ENCODE measurements around the gene MINDY2. TPM values are rescaled to one million over a fixed set of nuclear protein-coding genes. Genes with fewer than 3 reads are reported as not detected.
"Not testable (repeated sequence)": the region's sequence is repeated elsewhere in the genome, so short reads cannot be mapped to it uniquely, and the experiment has no call there.

Gene MINDY2
- total and polyA plus RNA-seq, 10 of the 15 experiments (the other 5 are each of a cell fraction or from before 2014, with no cell fraction given): 0.73 to 9.4 (median 3.3) TPM

DNA sequence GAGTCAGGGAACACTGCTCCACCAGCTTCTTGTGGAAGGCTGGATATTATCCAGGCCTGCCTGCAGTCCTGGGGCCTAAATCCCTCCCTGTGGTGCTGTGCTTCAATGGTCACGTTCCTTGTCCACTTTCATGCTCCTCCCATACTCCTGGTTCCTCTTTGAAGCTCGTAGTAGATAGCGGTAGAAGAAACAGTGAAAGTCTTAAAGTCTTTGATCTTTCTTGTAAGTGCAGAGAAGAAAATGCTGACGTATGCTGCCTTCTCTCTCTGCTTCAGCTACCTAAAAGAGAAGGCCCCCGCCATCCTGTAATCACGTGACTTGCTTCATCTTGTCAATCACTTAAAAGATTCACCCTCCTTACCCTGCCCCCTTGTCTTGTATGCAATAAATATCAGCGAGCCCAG, 2.5 kb upstream of the MINDY2 start:
- 92% methylated on average over 7 of the region's 7 CpGs for WGBS (ENCODE audit: insufficient coverage, insufficient replicate concordance, low lambda C conversion rate, missing lambda C conversion rate)

DNA sequence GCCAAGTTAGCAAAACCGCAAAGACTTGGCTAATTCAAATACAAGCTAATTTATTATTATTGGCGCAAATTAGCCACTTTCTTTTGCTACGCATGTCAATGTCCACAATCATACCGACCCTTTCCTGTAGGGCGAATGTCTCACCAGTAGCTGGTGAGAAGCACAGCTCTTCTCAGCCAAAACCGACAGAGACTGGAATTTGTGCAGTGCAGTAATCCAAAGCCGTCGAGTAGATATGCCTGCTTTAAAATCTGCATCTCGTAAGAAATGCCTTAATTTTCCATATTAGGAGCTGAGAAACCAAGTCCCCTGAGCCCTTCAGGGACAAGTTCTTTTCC, 614 bp upstream of the MINDY2 start:
- ATAC-seq: peak; percentile 54
- peaks cover 19% of the 10 kb centered on the region for H3K79me2 ChIP-seq (ENCODE audit: control insufficient read depth, insufficient read depth, low read length)
- TF ChIP-seq TCF7 (IDR thresholded peaks at IDR 0.05; ENCODE audit: borderline replicate concordance) (peak; percentile 12; the same call in 1 of the 2 replicates), POU2F2 (IDR thresholded peaks at IDR 0.05; ENCODE audit: borderline replicate concordance, low read depth, low read length) (no peak), YY1 (IDR thresholded peaks at IDR 0.05; ENCODE audit: low read depth, low read length) (peak; percentile 8; the same call in 1 of the 2 replicates), CBFB (IDR thresholded peaks at IDR 0.05; ENCODE audit: low read depth) (peak; percentile 3; the same call in 1 of the 2 replicates), BACH1 (IDR thresholded peaks at IDR 0.05; ENCODE audit: borderline replicate concordance) (no peak), MTA2 (IDR thresholded peaks at IDR 0.05; ENCODE audit: low read depth) (peak; percentile 28; the same call in 1 of the 2 replicates), GABPA (IDR thresholded peaks at IDR 0.05; ENCODE audit: low read depth) (no peak), TCF3 (IDR thresholded peaks at IDR 0.05; ENCODE audit: borderline replicate concordance, insufficient read depth, low read depth, low read length) (no peak)
- TF ChIP-seq, protein P1, sequence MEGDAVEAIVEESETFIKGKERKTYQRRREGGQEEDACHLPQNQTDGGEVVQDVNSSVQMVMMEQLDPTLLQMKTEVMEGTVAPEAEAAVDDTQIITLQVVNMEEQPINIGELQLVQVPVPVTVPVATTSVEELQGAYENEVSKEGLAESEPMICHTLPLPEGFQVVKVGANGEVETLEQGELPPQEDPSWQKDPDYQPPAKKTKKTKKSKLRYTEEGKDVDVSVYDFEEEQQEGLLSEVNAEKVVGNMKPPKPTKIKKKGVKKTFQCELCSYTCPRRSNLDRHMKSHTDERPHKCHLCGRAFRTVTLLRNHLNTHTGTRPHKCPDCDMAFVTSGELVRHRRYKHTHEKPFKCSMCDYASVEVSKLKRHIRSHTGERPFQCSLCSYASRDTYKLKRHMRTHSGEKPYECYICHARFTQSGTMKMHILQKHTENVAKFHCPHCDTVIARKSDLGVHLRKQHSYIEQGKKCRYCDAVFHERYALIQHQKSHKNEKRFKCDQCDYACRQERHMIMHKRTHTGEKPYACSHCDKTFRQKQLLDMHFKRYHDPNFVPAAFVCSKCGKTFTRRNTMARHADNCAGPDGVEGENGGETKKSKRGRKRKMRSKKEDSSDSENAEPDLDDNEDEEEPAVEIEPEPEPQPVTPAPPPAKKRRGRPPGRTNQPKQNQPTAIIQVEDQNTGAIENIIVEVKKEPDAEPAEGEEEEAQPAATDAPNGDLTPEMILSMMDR (IDR thresholded peaks at IDR 0.05 in 2 of 3, conservative IDR thresholded peaks at IDR 0.05 in 1 of 3; ENCODE audit: control insufficient read depth in 2 of 3, extremely low read depth in 1 of 3, insufficient read depth in 1 of 3, low read depth in 3 of 3, low read length in 3 of 3): peak in 1 of 3 experiments; percentile 26; a peak in 2 of 6 replicates
- H3K4me3 ChIP-seq: peak overlapping the region; percentile 67
- ChIA-PET CTCF (interaction anchor here (0.6 to 2.7 kb wide), 18 partner anchors 9 to 758 kb away, joined by 3 to 28 read pairs (median 4); partner anchors contain the start of gene ADAM10), POLR2A (interaction anchor here (0.6 to 2.2 kb wide), 16 partner anchors 10 to 278 kb away, joined by 3 to 21 read pairs (median 3); partner anchors contain the start of gene ADAM10), SMC1A (ENCODE audit: uncharacterized antibody, unreplicated experiment) (interaction anchor here (0.6 to 2.5 kb wide), 25 partner anchors 10 to 723 kb away, joined by 3 to 31 read pairs (median 4); partner anchors contain the start of gene ADAM10), RAD21 (ENCODE audit: unreplicated experiment) (interaction anchor here (0.5 to 2.9 kb wide), 32 partner anchors 10 to 758 kb away, joined by 3 to 38 read pairs (median 4); partner anchors contain the start of gene ADAM10)
- H3K27ac ChIP-seq (ENCODE audit: control insufficient read depth, insufficient read depth): peak overlapping the region; percentile 79
- TSS peak; percentile 98 for BruUV-seq (replicated peaks)
- no peaks in the 10 kb centered on the region for H3K4me1 ChIP-seq (ENCODE audit: control insufficient read depth, insufficient read depth, low read length)
- no peaks in the 10 kb centered on the region for H3K36me3 ChIP-seq (ENCODE audit: control insufficient read depth in 2 of 2, insufficient read depth in 2 of 2, low read length in 1 of 2)
- H3K27me3 ChIP-seq (replicated peaks in 1 of 2; ENCODE audit: control insufficient read depth in 2 of 2, insufficient read depth in 2 of 2, low read length in 1 of 2): no peaks in the 10 kb centered on the region
- H3K4me2 ChIP-seq (ENCODE audit: control insufficient read depth, insufficient read depth): peak overlapping the region; percentile 75
- FAIRE-seq: peak; percentile 44
- peak overlapping the region; percentile 82 for H2AFZ ChIP-seq (ENCODE audit: control insufficient read depth, low read depth, low read length)
- H3K9me3 ChIP-seq (replicated peaks; ENCODE audit: control insufficient read depth, insufficient read depth, low read length): no peaks in the 10 kb centered on the region
- under 1% methylated on average over 9 of the region's 9 CpGs for WGBS (ENCODE audit: insufficient coverage, insufficient replicate concordance, low lambda C conversion rate, missing lambda C conversion rate)
- in situ Hi-C loops (cut with MboI) (no loop called here), intact Hi-C loops (cut with micrococcal nuclease; ENCODE audit: unreplicated experiment) (no loop called here)
- no peak for DNase-seq (ENCODE audit: low read depth, low spot score)
- peak overlapping the region; percentile 83 for H3K9ac ChIP-seq (ENCODE audit: control insufficient read depth, insufficient read depth, low read length)
- H4K20me1 ChIP-seq (ENCODE audit: control insufficient read depth, insufficient read depth): no peaks in the 10 kb centered on the region

More for the DNA sequence above, 2.5 kb upstream of the MINDY2 start:
- FAIRE-seq; ATAC-seq; H3K9me3 ChIP-seq (replicated peaks; ENCODE audit: control insufficient read depth, insufficient read depth, low read length); BruUV-seq (replicated peaks); H3K4me3 ChIP-seq; H2AFZ ChIP-seq (ENCODE audit: control insufficient read depth, low read depth, low read length); H4K20me1 ChIP-seq (ENCODE audit: control insufficient read depth, insufficient read depth); H3K36me3 ChIP-seq (ENCODE audit: control insufficient read depth in 2 of 2, insufficient read depth in 2 of 2, low read length in 1 of 2); intact Hi-C loops (cut with micrococcal nuclease; ENCODE audit: unreplicated experiment); in situ Hi-C loops (cut with MboI); POLR2A ChIA-PET; DNase-seq (ENCODE audit: low read depth, low spot score); H3K4me1 ChIP-seq (ENCODE audit: control insufficient read depth, insufficient read depth, low read length); H3K4me2 ChIP-seq (ENCODE audit: control insufficient read depth, insufficient read depth); RAD21 ChIA-PET (ENCODE audit: unreplicated experiment); H3K9ac ChIP-seq (ENCODE audit: control insufficient read depth, insufficient read depth, low read length); H3K27me3 ChIP-seq (replicated peaks in 1 of 2; ENCODE audit: control insufficient read depth in 2 of 2, insufficient read depth in 2 of 2, low read length in 1 of 2); H3K27ac ChIP-seq (ENCODE audit: control insufficient read depth, insufficient read depth): not testable (repeated sequence)
- H3K79me2 ChIP-seq (ENCODE audit: control insufficient read depth, insufficient read depth, low read length): peaks cover 15% of the 10 kb centered on the region
- CTCF ChIA-PET: interaction anchor here (1.6 kb wide), 1 partner anchor 10 kb away, joined by 4 read pairs; no protein-coding TSS in a partner anchor
- SMC1A ChIA-PET (ENCODE audit: uncharacterized antibody, unreplicated experiment): interaction anchor here (0.6 to 2.5 kb wide), 2 partner anchors 8 to 18 kb away, joined by 3 to 21 read pairs; no protein-coding TSS in a partner anchor

Data from GM12878 (cell line).